ENCODE data around the gene EID3.
"Not testable (repeated sequence)": the region's sequence is repeated elsewhere in the genome, so short reads cannot be mapped to it uniquely, and the experiment has no call there.

The EID3 gene

GRCh38 chr12:104303538-104304151 is at the start of gene EID3:
Gene EID3 (plus strand): TSS chr12:104303739. CDS start chr12:104303935, 196 bp downstream.
- DNase-seq, result peak; percentile 94

DNA sequence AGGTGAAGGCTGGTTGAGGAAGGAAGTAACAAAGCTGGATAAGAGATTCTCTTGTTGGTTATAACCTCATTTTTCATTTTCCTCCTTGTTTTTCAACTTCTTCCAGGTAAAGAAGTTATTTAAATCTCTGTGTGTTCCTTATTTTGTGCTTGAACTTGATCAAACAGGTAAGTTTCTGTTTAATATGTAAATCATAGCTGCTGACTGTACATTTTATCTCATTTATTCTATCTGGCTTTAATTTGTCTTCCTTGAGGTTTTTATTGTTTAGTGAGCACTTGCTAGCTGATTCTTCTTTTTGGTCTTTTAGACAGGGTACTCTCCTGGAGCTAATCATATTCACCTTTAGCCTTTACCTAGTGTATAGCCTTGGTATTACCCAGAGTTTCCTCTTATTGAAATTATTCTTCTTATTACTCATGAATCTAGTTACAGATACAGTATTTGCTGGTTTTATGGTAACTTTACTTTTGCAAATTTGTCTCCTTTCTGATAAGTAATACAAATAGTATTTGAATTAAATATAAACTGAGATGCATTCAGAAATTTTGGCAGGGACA is 45.5 kb upstream of the EID3 start:
- DNase-seq, result no peak

- DNase-seq, result no peak
Measured at GRCh38 chr12:104258476-104259067, 45.0 kb upstream of the EID3 start.

DNA sequence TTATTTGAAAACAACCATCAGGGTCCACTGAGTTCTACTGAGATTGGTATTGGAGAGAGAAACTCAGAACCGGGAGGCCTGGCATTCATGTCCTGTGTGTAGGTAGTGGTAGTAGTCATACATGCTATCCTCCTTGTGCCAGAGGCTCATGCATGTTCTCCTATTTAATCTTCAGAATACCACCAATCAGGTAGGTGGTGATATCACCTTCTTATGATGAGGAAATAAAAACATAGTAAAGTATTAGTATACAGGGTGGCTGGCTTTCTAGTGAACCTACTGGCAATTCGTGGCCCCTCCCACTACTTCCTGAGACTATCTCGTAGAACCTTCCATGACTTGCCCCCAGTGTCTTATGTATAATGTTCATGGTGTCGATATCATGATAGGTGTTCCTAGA is 40.5 kb upstream of the EID3 start:
- DNase-seq, result no peak

DNA sequence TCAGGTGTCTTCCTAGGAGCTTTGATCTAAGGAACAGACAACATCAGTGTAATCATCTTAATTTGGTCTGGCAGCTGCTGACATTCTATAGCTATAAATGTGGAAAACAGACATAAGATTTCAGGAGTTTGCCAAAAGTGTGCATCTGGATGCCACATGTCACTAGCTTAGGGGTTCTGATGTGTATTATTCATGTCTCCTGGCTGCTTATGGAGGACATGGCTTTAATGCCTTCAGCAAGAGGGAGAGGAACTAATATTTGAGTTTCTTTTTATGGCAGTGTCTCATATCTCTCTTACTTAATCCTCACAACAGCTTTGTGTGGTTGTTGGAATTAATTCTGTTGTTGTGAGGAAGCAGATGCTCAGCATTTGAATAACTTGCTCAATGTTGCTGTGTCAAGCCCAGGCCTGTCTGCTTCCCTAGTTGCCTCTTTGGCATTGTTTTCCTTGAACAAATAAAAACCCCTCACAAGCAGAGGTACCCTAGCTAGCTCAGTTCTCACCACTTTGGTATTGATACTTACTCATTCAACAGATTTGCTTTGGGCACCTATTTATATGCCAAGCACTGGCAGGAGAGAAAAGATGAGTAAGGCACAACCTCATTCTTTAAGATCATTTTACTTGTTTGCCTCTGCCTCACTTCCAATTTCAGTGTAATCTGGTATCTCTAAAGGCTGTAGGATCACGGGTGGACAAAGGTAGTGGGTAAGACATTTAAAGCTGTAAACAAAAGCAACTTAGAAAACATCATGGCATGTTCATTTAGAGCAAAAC is 39.8 kb upstream of the EID3 start:
- DNase-seq, result no peak

DNA sequence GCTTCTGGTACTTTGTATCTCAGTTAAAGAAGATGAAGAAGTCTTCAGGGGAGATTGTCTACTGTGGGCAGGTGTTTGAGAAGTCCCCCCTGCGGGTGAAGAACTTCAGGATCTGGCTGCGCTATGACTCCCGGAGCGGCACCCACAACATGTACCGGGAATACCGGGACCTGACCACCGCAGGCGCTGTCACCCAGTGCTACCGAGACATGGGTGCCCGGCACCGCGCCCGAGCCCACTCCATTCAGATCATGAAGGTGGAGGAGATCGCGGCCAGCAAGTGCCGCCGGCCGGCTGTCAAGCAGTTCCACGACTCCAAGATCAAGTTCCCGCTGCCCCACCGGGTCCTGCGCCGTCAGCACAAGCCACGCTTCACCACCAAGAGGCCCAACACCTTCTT is 38.1 kb upstream of the EID3 start:
- not testable (repeated sequence) for DNase-seq

- no peak for DNase-seq
Measured at GRCh38 chr12:104272938-104273337, 30.6 kb upstream of the EID3 start.

DNA sequence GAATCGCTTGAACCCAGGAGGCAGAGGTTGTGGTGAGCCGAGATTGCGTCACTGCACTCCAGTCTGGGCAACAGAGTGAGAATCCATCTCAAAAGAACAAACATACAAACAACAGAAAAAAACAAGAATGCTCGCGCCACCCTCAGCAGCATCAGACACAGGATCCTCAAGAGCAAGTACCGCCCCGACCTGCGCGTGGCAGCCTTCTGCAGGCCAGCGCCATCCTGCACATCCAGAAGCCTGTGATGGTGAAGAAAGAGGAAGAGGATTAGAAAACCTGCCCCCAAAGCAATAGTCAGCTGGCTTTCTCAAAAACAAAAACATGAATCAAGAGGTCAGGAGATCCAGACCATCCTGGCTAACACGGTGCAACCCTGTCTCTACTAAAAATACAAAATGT is 30.0 kb upstream of the EID3 start:
- DNase-seq, result no peak

DNA sequence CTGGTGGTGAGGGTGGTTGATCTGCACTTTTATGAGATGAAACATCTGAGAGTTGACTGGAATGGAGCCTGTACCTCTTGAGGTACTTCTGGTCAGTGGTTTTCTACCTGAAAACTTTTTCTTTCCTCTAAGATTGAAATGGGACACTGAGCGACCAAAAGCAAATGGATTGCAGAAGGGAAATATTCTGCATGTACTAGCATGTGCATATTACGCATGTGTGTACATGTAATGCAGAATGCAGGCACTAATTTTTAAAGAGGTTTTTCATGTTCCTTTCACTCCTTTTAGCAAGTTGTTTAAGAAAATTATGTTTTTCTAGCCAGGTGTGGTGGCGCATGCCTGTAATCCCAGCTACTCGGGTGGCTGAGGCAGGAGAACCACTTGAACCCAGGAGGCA is 28.7 kb upstream of the EID3 start:
- no peak for DNase-seq

- no peak for DNase-seq
Measured at GRCh38 chr12:104275689-104276088, 27.9 kb upstream of the EID3 start.

GRCh38 chr12:104276273-104277131 is 27.0 kb upstream of the EID3 start:
- no peak for DNase-seq

GRCh38 chr12:104279164-104279563 is 24.4 kb upstream of the EID3 start:
- no peak for DNase-seq

GRCh38 chr12:104280111-104280510 is 23.4 kb upstream of the EID3 start:
- no peak for DNase-seq

DNA sequence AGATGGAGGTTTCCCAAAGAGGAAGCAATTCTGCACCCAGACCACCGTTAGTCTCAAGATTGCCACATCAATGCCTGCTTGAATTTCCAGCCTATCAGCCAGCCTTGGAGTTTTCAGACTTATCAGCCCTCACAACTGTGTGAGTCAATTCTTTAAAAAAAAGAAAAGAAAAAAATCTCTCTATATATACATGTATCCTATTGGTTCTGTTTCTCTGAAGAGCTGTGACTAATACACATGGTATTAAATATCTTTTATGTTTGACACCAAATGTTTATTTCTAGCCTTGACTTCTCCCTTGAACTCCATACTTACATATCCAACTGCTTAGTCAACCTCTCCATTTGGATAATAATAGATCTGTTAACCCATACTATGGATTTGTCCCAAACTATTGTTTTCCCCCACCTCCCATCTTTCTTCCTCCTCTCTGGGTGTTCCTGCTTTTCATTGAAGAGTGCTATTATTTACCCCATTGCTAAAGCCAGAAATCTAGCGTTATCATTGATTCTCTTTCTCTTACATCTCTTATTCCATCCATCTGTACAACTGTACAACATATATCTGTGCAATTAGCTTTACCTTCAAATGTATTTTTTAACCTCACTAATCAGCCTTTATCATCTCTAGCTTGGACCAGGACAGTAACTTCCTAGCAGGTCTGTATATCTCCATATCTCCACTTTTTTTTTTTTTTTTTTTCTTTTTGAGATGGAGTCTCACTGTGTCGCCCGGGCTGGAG is 22.7 kb upstream of the EID3 start:
- no peak for DNase-seq

GRCh38 chr12:104281636-104282035 is 21.9 kb upstream of the EID3 start:
- DNase-seq, result no peak

- DNase-seq, result no peak
Measured at GRCh38 chr12:104282109-104282508, 21.4 kb upstream of the EID3 start.

GRCh38 chr12:104285740-104286515 is 17.6 kb upstream of the EID3 start:
- DNase-seq, result peak; percentile 34

DNA sequence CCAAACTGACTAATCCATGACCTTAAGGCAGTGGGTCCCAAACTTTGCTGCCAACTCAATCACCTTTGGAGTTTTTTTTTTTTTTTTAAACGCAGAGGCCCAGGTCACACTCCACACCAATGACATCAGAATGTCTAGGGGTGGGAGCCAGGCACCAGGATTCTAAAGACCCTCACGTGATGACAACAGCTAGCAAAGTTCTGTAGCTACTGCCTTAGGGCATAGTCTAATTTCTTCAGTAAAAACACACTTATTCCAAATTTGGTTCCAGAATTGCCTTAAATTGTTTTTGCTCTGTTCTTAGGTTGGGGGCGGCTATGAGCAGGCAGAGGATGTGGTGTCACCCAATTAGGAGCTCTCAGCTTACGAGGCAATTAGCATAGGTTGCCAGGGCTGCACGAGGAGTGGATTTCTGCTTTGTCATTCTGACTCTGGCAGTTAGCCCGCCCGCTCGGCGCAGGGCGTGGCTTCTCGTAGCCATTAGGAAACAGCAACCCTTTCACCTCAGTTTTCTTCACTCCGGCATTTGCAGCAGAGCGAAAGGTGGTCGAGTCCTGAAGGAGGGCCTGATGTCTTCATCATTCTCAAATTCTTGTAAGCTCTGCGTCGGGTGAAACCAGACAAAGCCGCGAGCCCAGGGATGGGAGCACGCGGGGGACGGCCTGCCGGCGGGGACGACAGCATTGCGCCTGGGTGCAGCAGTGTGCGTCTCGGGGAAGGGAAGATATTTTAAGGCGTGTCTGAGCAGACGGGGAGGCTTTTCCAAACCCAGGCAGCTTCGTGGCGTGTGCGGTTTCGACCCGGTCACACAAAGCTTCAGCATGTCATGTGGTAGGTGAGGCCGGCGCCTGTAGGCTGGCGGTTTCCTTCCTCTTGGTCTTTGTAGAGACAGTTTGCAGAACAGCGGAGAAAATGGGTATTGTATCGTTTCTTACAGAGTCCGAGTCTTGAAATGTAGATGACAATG is 16.7 kb upstream of the EID3 start:
- DNase-seq, result peak; percentile 93

DNA sequence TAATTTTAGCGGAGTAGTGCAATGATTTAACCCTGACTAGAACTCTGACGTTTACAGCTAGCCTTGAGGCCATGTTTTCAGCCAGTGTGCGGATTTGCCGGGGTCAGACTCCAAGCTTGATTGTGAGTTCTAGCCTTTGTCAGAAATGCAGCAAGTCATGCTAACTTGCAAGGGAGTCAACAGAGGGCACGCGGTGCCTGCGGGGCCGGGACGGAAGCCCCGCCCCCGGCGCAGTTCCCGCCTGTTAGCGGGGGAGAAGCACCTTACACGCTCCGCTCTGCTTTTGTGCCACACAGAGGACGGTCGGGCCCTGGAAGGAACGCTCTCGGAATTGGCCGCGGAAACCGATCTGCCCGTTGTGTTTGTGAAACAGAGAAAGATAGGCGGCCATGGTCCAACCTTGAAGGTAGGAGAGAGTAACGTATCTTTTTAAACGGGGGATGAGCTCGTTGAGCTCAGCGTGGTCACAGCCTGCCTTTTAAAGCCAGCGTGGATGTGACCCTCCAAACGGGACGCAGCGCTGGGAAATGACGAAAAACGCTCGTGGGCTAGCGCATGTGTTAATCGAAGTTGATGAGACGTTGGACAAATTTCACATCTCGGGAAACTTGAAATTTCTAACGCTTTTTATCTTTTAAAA is 14.8 kb upstream of the EID3 start:
- DNase-seq, result peak; percentile 89

- no peak for DNase-seq
Measured at GRCh38 chr12:104290320-104290719, 13.2 kb upstream of the EID3 start.
